GM23338 (cell line): Measurements from ENCODE around the gene CTDP1.

Experiments used
- EZH2 ChIP-seq: fragments of 200-600 bp; sonication (generic); IDR thresholded peaks from one replicate; pipeline ENCODE4 v1.8.0; 2017; ENCODE audit warnings: antibody characterized with exemption, mild to moderate bottlenecking, low read depth; ENCODE audit not compliant: unreplicated experiment
- TF ChIP-seq, protein P1 (sequence below), 2 experiments: fragments of 200-600 bp in 1 of 2; sonication (generic) in 1 of 2; conservative IDR thresholded peaks; 2 replicates each; pipeline versions ENCODE4 v1.5.1 to v1.6.1; 2016 to 2017; ENCODE audit warnings: antibody characterized with exemption in 2 of 2, low read depth in 2 of 2, mild to moderate bottlenecking in 2 of 2, moderate library complexity in 1 of 2

DNA sequence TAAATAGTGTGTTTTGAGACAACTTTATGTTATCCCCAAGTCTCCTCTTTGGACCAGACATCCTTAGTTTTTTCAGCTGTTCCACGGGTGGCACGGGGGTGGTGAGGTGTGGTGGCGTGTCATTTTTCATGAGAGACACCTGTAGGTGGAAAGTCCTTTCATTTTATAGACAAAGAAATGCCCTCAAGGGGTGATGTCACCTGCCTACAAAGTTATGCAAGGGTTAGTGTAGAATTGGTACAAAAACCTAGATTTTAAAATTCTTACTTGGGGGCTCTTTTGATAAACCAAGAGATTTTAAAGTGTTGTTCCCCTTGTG lies 15.3 kb downstream of the CTDP1 start:
- TF ChIP-seq, protein P1, sequence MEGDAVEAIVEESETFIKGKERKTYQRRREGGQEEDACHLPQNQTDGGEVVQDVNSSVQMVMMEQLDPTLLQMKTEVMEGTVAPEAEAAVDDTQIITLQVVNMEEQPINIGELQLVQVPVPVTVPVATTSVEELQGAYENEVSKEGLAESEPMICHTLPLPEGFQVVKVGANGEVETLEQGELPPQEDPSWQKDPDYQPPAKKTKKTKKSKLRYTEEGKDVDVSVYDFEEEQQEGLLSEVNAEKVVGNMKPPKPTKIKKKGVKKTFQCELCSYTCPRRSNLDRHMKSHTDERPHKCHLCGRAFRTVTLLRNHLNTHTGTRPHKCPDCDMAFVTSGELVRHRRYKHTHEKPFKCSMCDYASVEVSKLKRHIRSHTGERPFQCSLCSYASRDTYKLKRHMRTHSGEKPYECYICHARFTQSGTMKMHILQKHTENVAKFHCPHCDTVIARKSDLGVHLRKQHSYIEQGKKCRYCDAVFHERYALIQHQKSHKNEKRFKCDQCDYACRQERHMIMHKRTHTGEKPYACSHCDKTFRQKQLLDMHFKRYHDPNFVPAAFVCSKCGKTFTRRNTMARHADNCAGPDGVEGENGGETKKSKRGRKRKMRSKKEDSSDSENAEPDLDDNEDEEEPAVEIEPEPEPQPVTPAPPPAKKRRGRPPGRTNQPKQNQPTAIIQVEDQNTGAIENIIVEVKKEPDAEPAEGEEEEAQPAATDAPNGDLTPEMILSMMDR (conservative IDR thresholded peaks at IDR 0.05; ENCODE audit: low read depth in 2 of 2): no peak
- TF ChIP-seq EZH2: no peak
